ENCODE data around the gene LCN6.
"Not testable (repeated sequence)": the region's sequence is repeated elsewhere in the genome, so short reads cannot be mapped to it uniquely, and the experiment has no call there.

Gene LCN6

GRCh38 chr9:136771907-136772415 is 23.6 kb upstream of the LCN6 start:
- H3K36me3 Mint-ChIP-seq (ENCODE audit: low read depth), result no peaks in the 10 kb centered on the region
- no peak overlapping the region for H3K4me3 Mint-ChIP-seq
- no peak for DNase-seq (ENCODE audit: low spot score)
- H3K27me3 Mint-ChIP-seq (ENCODE audit: low read depth), result peaks cover 5% of the 10 kb centered on the region
- peaks cover 4% of the 10 kb centered on the region for H3K4me1 Mint-ChIP-seq (ENCODE audit: low read depth)
- H3K9me3 Mint-ChIP-seq, result peaks cover 8% of the 10 kb centered on the region
- H3K27ac Mint-ChIP-seq, result no peak overlapping the region

GRCh38 chr9:136769710-136770191 is 21.4 kb upstream of the LCN6 start:
- Mint-ChIP-seq H3K27me3 (ENCODE audit: low read depth) (peaks cover 6% of the 10 kb centered on the region), H3K4me1 (ENCODE audit: low read depth) (peaks cover 6% of the 10 kb centered on the region), H3K27ac (no peak overlapping the region), H3K9me3 (peaks cover 8% of the 10 kb centered on the region), H3K4me3 (no peak overlapping the region), H3K36me3 (ENCODE audit: low read depth) (no peaks in the 10 kb centered on the region)
- DNase-seq (ENCODE audit: low spot score), result no peak

- not testable (repeated sequence) for H3K27ac Mint-ChIP-seq; H3K9me3 Mint-ChIP-seq; H3K27me3 Mint-ChIP-seq (ENCODE audit: low read depth); H3K4me1 Mint-ChIP-seq (ENCODE audit: low read depth); H3K4me3 Mint-ChIP-seq; H3K36me3 Mint-ChIP-seq (ENCODE audit: low read depth)
- peak; percentile 38 for DNase-seq (ENCODE audit: low spot score)
These were observed 18.2 kb upstream of the LCN6 start for GRCh38 chr9:136766410-136767120.

GRCh38 chr9:136765745-136766409 is 17.6 kb upstream of the LCN6 start:
- H3K27me3 Mint-ChIP-seq (ENCODE audit: low read depth); H3K27ac Mint-ChIP-seq; DNase-seq (ENCODE audit: low spot score); H3K4me3 Mint-ChIP-seq; H3K4me1 Mint-ChIP-seq (ENCODE audit: low read depth); H3K36me3 Mint-ChIP-seq (ENCODE audit: low read depth); H3K9me3 Mint-ChIP-seq: not testable (repeated sequence)

GRCh38 chr9:136765041-136765440 is 16.7 kb upstream of the LCN6 start:
- Mint-ChIP-seq H3K9me3 (no peaks in the 10 kb centered on the region), H3K27ac (no peak overlapping the region), H3K4me1 (ENCODE audit: low read depth) (peaks cover 6% of the 10 kb centered on the region), H3K27me3 (ENCODE audit: low read depth) (peaks cover 6% of the 10 kb centered on the region), H3K4me3 (no peak overlapping the region), H3K36me3 (ENCODE audit: low read depth) (no peaks in the 10 kb centered on the region)
- no peak for DNase-seq (ENCODE audit: low spot score)

- Mint-ChIP-seq H3K4me3 (no peak within 1 kb of the TSS), H3K36me3 (ENCODE audit: low read depth) (no peaks in the 10 kb centered on the region), H3K27me3 (ENCODE audit: low read depth) (peaks cover 4% of the 10 kb centered on the region), H3K9me3 (no peaks in the 10 kb centered on the region), H3K4me1 (ENCODE audit: low read depth) (peaks cover 4% of the 10 kb centered on the region), H3K27ac (no peak within 1 kb of the TSS)
- no peak for DNase-seq (ENCODE audit: low spot score)
These were observed 16.1 kb upstream of the LCN6 start, which contains the start of gene LCN15 for GRCh38 chr9:136764301-136764891. TSS of gene LCN15 (minus strand) at chr9:136764518. CDS start at chr9:136764488, 30 bp downstream.

GRCh38 chr9:136763649-136764035 is 15.3 kb upstream of the LCN6 start:
- peaks cover 4% of the 10 kb centered on the region for H3K4me1 Mint-ChIP-seq (ENCODE audit: low read depth)
- H3K36me3 Mint-ChIP-seq (ENCODE audit: low read depth), result no peaks in the 10 kb centered on the region
- peaks cover 4% of the 10 kb centered on the region for H3K27me3 Mint-ChIP-seq (ENCODE audit: low read depth)
- DNase-seq (ENCODE audit: low spot score), result no peak
- H3K9me3 Mint-ChIP-seq, result no peaks in the 10 kb centered on the region
- no peak overlapping the region for H3K4me3 Mint-ChIP-seq
- no peak overlapping the region for H3K27ac Mint-ChIP-seq

- peak; percentile 30 for DNase-seq (ENCODE audit: low spot score)
- H3K4me3 Mint-ChIP-seq, result no peak overlapping the region
- H3K27me3 Mint-ChIP-seq (ENCODE audit: low read depth), result peaks cover 4% of the 10 kb centered on the region
- no peak overlapping the region for H3K27ac Mint-ChIP-seq
- H3K9me3 Mint-ChIP-seq, result no peaks in the 10 kb centered on the region
- H3K36me3 Mint-ChIP-seq (ENCODE audit: low read depth), result no peaks in the 10 kb centered on the region
- peaks cover 4% of the 10 kb centered on the region for H3K4me1 Mint-ChIP-seq (ENCODE audit: low read depth)
These were observed 14.8 kb upstream of the LCN6 start for GRCh38 chr9:136762915-136763648.

- no peak for DNase-seq (ENCODE audit: low spot score)
- Mint-ChIP-seq H3K4me3 (no peak overlapping the region), H3K36me3 (ENCODE audit: low read depth) (no peaks in the 10 kb centered on the region), H3K27ac (no peak overlapping the region), H3K27me3 (ENCODE audit: low read depth) (peaks cover 4% of the 10 kb centered on the region), H3K4me1 (ENCODE audit: low read depth) (peaks cover 4% of the 10 kb centered on the region), H3K9me3 (no peaks in the 10 kb centered on the region)
These were observed 13.9 kb upstream of the LCN6 start for GRCh38 chr9:136762221-136762691.

GRCh38 chr9:136761545-136761981 is 13.2 kb upstream of the LCN6 start:
- no peak overlapping the region for H3K4me3 Mint-ChIP-seq
- H3K36me3 Mint-ChIP-seq (ENCODE audit: low read depth), result no peaks in the 10 kb centered on the region
- no peaks in the 10 kb centered on the region for H3K27me3 Mint-ChIP-seq (ENCODE audit: low read depth)
- H3K27ac Mint-ChIP-seq, result no peak overlapping the region
- H3K4me1 Mint-ChIP-seq (ENCODE audit: low read depth), result no peaks in the 10 kb centered on the region
- no peak for DNase-seq (ENCODE audit: low spot score)
- peaks cover 2% of the 10 kb centered on the region for H3K9me3 Mint-ChIP-seq

- H3K27me3 Mint-ChIP-seq (ENCODE audit: low read depth); H3K9me3 Mint-ChIP-seq; H3K4me3 Mint-ChIP-seq; H3K4me1 Mint-ChIP-seq (ENCODE audit: low read depth); H3K27ac Mint-ChIP-seq; H3K36me3 Mint-ChIP-seq (ENCODE audit: low read depth); DNase-seq (ENCODE audit: low spot score): not testable (repeated sequence)
These were observed 12.7 kb upstream of the LCN6 start for GRCh38 chr9:136760834-136761544.

GRCh38 chr9:136760424-136760823 is 12.1 kb upstream of the LCN6 start:
- Mint-ChIP-seq H3K4me1 (ENCODE audit: low read depth) (no peaks in the 10 kb centered on the region), H3K4me3 (no peak overlapping the region), H3K36me3 (ENCODE audit: low read depth) (no peaks in the 10 kb centered on the region), H3K9me3 (peaks cover 13% of the 10 kb centered on the region), H3K27me3 (ENCODE audit: low read depth) (no peaks in the 10 kb centered on the region), H3K27ac (no peak overlapping the region)
- DNase-seq (ENCODE audit: low spot score), result no peak
